ENCODE results near the gene HOXD4.
A peak's percentile ranks its signal among the peaks of the same experiment; 100 is the strongest.

Gene HOXD4

DNA sequence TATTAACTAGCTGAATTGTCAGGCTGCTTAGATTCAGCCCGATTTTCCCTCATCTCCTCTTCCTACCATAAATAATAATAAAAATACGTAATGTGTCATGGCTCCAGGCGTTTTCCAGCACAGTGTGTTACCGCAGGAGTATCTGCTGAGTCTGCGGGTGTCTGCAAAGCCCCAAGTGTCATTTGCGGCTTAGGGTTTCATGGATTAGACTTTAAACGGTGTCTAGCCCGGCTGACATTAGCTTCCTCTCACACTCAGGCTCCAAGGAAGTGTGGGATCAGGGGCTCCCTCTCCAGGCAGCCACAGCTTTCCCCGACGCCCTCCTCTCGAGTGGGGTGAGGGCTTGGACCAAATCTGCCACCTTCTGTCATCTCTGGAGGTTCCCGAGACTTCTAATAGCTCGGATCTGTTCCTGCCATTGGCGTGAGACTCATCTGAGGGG lies 23.1 kb downstream of the HOXD4 start:
- Mint-ChIP-seq H3K4me3 (peak overlapping the region; percentile 74 to 75), H3K27me3 (peaks cover 100% of the 10 kb centered on the region)

GRCh38 chr2:176174824-176175708 lies 23.7 kb downstream of the HOXD4 start:
- Mint-ChIP-seq H3K9me3 (no peaks in the 10 kb centered on the region), H3K27me3 (peaks cover 100% of the 10 kb centered on the region), H3K4me3 (peak overlapping the region; percentile 74 to 75), H3K4me1 (peaks cover 50% of the 10 kb centered on the region), H3K27ac (no peak overlapping the region)
- ATAC-seq (peak; percentile 44), DNase-seq (no peak)

More for the DNA sequence above, 23.1 kb downstream of the HOXD4 start:
- Mint-ChIP-seq H3K4me1 (peaks cover 50% of the 10 kb centered on the region), H3K27ac (no peak overlapping the region), H3K9me3 (no peaks in the 10 kb centered on the region)
- DNase-seq (no peak), ATAC-seq (no peak)

GRCh38 chr2:176175709-176176607 lies 24.6 kb downstream of the HOXD4 start:
- peaks cover 50% of the 10 kb centered on the region for H3K4me1 Mint-ChIP-seq
- H3K27me3 Mint-ChIP-seq = peaks cover 99% of the 10 kb centered on the region
- H3K9me3 Mint-ChIP-seq = no peaks in the 10 kb centered on the region
- DNase-seq (no peak), ATAC-seq (no peak)
- no peak overlapping the region for H3K27ac Mint-ChIP-seq
- H3K4me3 Mint-ChIP-seq = no peak overlapping the region

GRCh38 chr2:176177580-176178037 lies 26.3 kb downstream of the HOXD4 start:
- Mint-ChIP-seq H3K4me1 (peaks cover 42% of the 10 kb centered on the region), H3K4me3 (peak overlapping the region; percentile 71 to 75), H3K9me3 (no peaks in the 10 kb centered on the region), H3K27me3 (peaks cover 92% of the 10 kb centered on the region), H3K27ac (no peak overlapping the region)
- DNase-seq (no peak), ATAC-seq (peak; percentile 27)

DNA sequence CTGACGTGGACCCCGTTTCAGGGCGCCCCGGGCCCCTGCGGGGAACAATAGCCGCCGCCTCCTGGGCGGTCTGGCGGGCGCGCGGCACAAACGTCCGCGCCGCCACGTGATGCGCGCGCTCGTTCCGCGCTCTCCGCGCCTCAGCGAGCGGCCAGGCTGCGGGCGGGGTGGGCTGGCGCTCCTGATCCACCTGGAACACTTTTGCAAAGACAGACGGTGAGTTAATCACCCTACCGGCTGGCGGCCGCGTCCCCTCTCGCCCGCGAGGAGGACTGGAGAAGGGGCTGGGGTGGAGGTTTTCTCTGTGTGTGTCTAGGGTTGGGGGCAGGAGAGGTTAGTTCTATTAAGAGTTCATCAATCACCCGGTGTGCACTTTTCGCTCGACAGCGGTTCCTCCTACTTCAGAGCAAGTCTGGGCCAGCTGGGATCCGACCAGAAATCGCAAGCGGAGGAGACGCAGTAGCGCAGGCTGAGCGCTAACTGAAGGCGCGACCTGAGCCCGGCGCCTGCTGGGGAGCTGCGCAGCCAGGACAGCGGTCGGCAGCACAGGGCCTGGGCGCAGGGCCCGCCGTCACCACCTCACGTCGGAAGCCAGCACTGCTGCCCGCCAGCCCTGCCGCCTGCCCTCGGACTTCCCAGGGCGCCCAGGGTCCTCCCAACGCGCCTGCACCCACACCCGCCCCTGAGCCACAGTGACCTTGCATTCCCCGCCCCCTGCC lies 26.8 kb downstream of the HOXD4 start:
- Mint-ChIP-seq H3K9me3 (no peaks in the 10 kb centered on the region), H3K27ac (no peak overlapping the region), H3K27me3 (peaks cover 92% of the 10 kb centered on the region), H3K4me3 (peak overlapping the region; percentile 71 to 75), H3K4me1 (peaks cover 38% of the 10 kb centered on the region)
- DNase-seq (no peak), ATAC-seq (peak; percentile 37)

- Mint-ChIP-seq H3K4me3 (peak overlapping the region in 1 of 2 donors; percentile 75), H3K27me3 (peaks cover 92% of the 10 kb centered on the region), H3K27ac (no peak overlapping the region), H3K9me3 (no peaks in the 10 kb centered on the region), H3K4me1 (peaks cover 35% of the 10 kb centered on the region)
- ATAC-seq (no peak), DNase-seq (no peak)
These were observed 27.5 kb downstream of the HOXD4 start for GRCh38 chr2:176178757-176179295.

DNA sequence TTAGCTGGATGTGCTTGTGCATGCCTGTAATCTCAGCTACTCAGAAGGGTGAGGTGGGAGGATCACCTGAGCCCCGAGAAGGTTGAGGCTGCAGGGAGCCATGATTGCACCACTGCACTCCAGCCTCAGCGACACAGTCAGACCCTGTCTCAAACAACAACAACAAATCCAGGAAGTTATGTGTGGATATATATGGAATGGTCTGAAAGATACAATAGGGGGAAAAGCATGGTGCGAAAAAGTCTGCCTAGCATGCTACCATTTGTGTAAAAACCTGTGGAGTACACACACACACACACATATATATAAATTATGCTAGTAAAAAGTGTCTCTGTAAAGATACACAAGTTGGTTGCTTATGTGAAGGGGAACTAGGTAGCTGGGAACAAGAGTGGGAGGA lies 30.2 kb downstream of the HOXD4 start:
- no peaks in the 10 kb centered on the region for H3K9me3 Mint-ChIP-seq
- peaks cover 92% of the 10 kb centered on the region for H3K27me3 Mint-ChIP-seq
- H3K27ac Mint-ChIP-seq = no peak overlapping the region
- DNase-seq = no peak
- ATAC-seq = no peak
- peaks cover 10% of the 10 kb centered on the region for H3K4me1 Mint-ChIP-seq
- H3K4me3 Mint-ChIP-seq = no peak overlapping the region

DNA sequence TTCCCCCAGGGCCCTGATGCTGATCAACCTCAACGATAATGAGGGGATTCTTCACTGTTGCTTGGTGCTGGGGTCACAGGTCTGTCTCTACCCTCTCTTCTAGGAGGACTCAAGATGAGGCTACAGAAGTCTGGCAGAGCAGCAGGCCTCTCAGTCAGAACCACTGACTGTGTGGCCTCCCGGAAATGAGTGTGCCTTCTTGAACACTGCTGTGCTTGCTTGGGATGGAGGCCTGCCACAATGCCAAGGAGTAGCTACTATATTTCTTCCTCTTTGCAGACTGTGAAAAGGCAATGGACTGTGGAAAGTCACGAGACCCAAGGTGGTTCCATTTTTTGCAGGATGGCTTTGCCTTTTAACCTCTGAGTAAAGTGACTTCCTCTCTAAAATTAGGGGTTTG lies 31.3 kb downstream of the HOXD4 start:
- Mint-ChIP-seq H3K9me3 (no peaks in the 10 kb centered on the region), H3K27ac (no peak overlapping the region), H3K27me3 (peaks cover 92% of the 10 kb centered on the region), H3K4me3 (no peak overlapping the region), H3K4me1 (peaks cover 17% of the 10 kb centered on the region)
- DNase-seq (no peak), ATAC-seq (no peak)

DNA sequence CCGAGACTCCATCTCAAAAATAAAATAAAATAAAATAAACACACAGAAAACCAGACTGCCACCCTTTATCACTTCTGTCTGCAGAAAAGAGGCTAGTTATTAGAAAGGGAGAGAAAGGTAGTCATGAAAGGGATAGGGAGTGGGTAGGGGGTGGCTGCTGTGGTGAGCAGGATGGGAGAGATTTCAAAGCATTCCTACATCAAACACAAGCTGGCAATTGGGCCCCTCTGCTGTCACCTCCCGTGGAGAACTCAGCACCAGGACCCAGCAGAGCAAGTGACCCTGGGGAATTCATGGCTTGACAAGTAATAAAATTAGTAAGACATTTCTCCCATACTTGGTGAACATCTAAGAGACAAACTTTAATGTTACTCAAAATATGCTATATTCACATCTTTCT lies 33.4 kb downstream of the HOXD4 start:
- DNase-seq = no peak
- no peak for ATAC-seq
- H3K4me3 Mint-ChIP-seq = no peak overlapping the region
- no peak overlapping the region for H3K27ac Mint-ChIP-seq
- H3K27me3 Mint-ChIP-seq = peaks cover 89% of the 10 kb centered on the region
- no peaks in the 10 kb centered on the region for H3K9me3 Mint-ChIP-seq
- H3K4me1 Mint-ChIP-seq = peaks cover 25% of the 10 kb centered on the region

- Mint-ChIP-seq H3K4me1 (peaks cover 28% of the 10 kb centered on the region), H3K4me3 (no peak overlapping the region), H3K27me3 (peaks cover 90% of the 10 kb centered on the region), H3K9me3 (no peaks in the 10 kb centered on the region), H3K27ac (no peak overlapping the region)
- DNase-seq (no peak), ATAC-seq (no peak)
These were observed 34.7 kb downstream of the HOXD4 start for GRCh38 chr2:176186024-176186423.

DNA sequence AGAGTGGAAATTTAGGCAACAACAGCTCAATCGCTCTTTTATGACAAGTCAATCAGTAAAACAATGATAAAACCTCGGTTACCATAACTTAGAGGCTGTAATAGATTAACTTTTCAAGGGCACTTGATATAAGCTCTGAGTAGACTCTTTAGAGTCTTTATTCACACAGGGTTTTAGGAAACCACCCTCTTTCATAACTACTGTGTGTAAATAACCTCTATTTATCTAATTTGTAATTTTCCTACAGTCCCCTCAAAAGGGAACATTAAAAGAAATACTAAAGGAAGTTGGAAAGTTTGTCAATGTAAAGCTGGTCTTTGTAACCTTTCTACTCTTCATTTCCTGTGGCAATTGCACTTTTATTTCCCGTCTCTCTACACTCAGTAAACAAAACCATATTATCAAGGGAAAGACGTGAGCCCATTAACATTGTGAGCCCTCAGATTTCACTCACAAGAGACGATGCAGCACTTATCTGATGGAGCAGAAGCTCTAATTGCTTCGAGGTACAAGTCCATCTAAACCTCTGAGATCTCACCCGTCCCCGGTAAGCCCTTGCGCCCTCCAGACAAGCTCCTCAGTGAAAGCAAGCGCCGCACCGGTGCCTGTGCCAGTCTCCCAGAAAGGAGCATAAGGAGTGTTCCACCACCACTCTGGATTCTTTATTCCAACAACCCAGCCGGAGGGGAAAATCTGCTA lies 36.0 kb downstream of the HOXD4 start:
- DNase-seq (no peak), ATAC-seq (no peak)
- Mint-ChIP-seq H3K27me3 (peaks cover 96% of the 10 kb centered on the region), H3K27ac (peak overlapping the region in 1 of 2 donors; percentile 45), H3K4me1 (peaks cover 28% of the 10 kb centered on the region), H3K4me3 (peak overlapping the region; percentile 82 to 86), H3K9me3 (no peaks in the 10 kb centered on the region)

GRCh38 chr2:176187899-176188773 lies 36.8 kb downstream of the HOXD4 start, which contains the start of gene HOXD1:
TSS of gene HOXD1 (plus strand) at chr2:176188668. CDS start at chr2:176188802, 134 bp downstream.
- Mint-ChIP-seq H3K9me3 (no peaks in the 10 kb centered on the region), H3K27me3 (peaks cover 96% of the 10 kb centered on the region), H3K4me3 (peak within 1 kb of the TSS; percentile 82 to 86), H3K27ac (peak within 1 kb of the TSS in 1 of 2 donors; percentile 45), H3K4me1 (peaks cover 28% of the 10 kb centered on the region)
- peak; percentile 67 for ATAC-seq
- DNase-seq = no peak

GRCh38 chr2:176188774-176189680 lies 37.7 kb downstream of the HOXD4 start:
- DNase-seq = peak in 1 of 2 donors; percentile 23
- Mint-ChIP-seq H3K27me3 (peaks cover 91% of the 10 kb centered on the region), H3K27ac (no peak overlapping the region), H3K9me3 (no peaks in the 10 kb centered on the region), H3K4me1 (peaks cover 28% of the 10 kb centered on the region), H3K4me3 (peak overlapping the region; percentile 82 to 86)
- peak; percentile 70 for ATAC-seq

Data from stimulated activated naive CD8-positive, alpha-beta T cell treated with anti-CD3 and anti-CD28 coated beads, Interleukin-15, amount 100 ng/mL, for 72 hours (primary cell).